Spleen (tissue), 11 donors: Measurements from ENCODE around the gene DNAH12. TPM values are rescaled to one million over a fixed set of nuclear protein-coding genes. Genes with fewer than 3 reads are reported as not detected.

Experiments used
- DNase-seq: peaks from one replicate; pipeline ENCODE4 v3.0.0-alpha.2; 2020
- H3K27ac ChIP-seq, 8 donors: fragments of 200-600 bp; sonication (generic) in 7 of 8; 1 replicate in 4 of 8; 2 replicates in 4 of 8; pipeline versions ENCODE4 v1.5.0 to v1.8.0; 2016 to 2021; ENCODE audit warnings: inconsistent platforms in 4 of 8, mild to moderate bottlenecking in 4 of 8, moderate library complexity in 1 of 8
- H3K27me3 ChIP-seq, 7 donors: fragments of 200-600 bp; sonication (generic) in 6 of 7; replicated peaks in 1 of 7; 1 replicate in 4 of 7; 2 replicates in 3 of 7; pipeline versions ENCODE4 v1.5.0 to v1.8.0; 2016 to 2021; ENCODE audit warnings: inconsistent platforms in 3 of 7, mild to moderate bottlenecking in 1 of 7
- H3K36me3 ChIP-seq, 6 donors: fragments of 200-600 bp; sonication (generic) in 5 of 6; 1 replicate in 4 of 6; 2 replicates in 2 of 6; pipeline versions ENCODE4 v1.5.0 to v1.8.0; 2016 to 2021; ENCODE audit warnings: inconsistent platforms in 2 of 6
- H3K4me1 ChIP-seq, 6 donors: fragments of 200-600 bp; sonication (generic) in 5 of 6; 1 replicate in 3 of 6; 2 replicates in 3 of 6; pipeline versions ENCODE4 v1.5.0 to v1.8.0; 2016 to 2021; ENCODE audit warnings: inconsistent platforms in 3 of 6
- H3K4me3 ChIP-seq, 8 donors: fragments of 200-600 bp; sonication (generic) in 7 of 8; 1 replicate in 4 of 8; 2 replicates in 4 of 8; pipeline versions ENCODE4 v1.5.0 to v1.8.0; 2016 to 2021; ENCODE audit warnings: inconsistent platforms in 4 of 8, mild to moderate bottlenecking in 4 of 8, moderate library complexity in 2 of 8
- H3K9me3 ChIP-seq, 8 donors: fragments of 200-600 bp; sonication (generic) in 7 of 8; 1 replicate in 4 of 8; 2 replicates in 4 of 8; pipeline versions ENCODE4 v1.5.0 to v1.8.0; 2016 to 2021; ENCODE audit warnings: inconsistent platforms in 4 of 8
- POLR2A ChIP-seq, 3 donors: fragments of 450-650 bp; IDR thresholded peaks; one replicate each; pipeline ENCODE4 v1.5.1; 2017; ENCODE audit warnings: antibody characterized with exemption in 3 of 3, mild to moderate bottlenecking in 1 of 3
- POLR2AphosphoS5 ChIP-seq, 3 donors: sonication (generic); formaldehyde crosslinking; IDR thresholded peaks; one replicate each; pipeline ENCODE4 v1.5.1; 2017; ENCODE audit warnings: antibody characterized with exemption in 3 of 3
- WGBS, 5 donors: extraction: QIAGEN DNeasy Blood & Tissue Kit in 3 of 5; methylation state at CpG; one replicate each; pipeline versions ENCODE4 v1.1.5 to v1.1.7; 2013 to 2018; 5-methylcytosine and 5-hydroxymethylcytosine counted together
- intact Hi-C: fragments of 100-400 bp; cut with DNase I; formaldehyde crosslinking; loops from one replicate; pipeline ENCODE4 v1.15.0; 2023; ENCODE audit warnings: low total_unique reads
- polyA plus RNA-seq, 3 donors: library from polyadenylated mRNA; stranded (reverse); fragments of 200-250 nt; gene quantifications; one replicate each; pipeline ENCODE4 v1.2.1, GENCODE V29; 2013
- total RNA-seq, 7 donors: library from RNA; depleted of rRNA in 3 of 7; stranded (reverse); fragments of >200 nt in 3 of 7; fragmentation: NEBNext Ultra II Directional in 4 of 7; extraction: Animal tissue kit (Norgen Biotek cat#: 25700) in 4 of 7; gene quantifications; one replicate each; pipeline versions ENCODE4 v1.1.0 to v1.2.1, GENCODE V29; 2016 to 2021
- TF ChIP-seq, protein P1 (sequence below), 11 experiments: fragments of 200-600 bp in 7 of 11; fragments of 450-650 bp in 4 of 11; sonication (generic) in 4 of 11; IDR thresholded peaks in 8 of 11; conservative IDR thresholded peaks in 3 of 11; 1 replicate in 7 of 11; 2 replicates in 4 of 11; pipeline versions ENCODE4 v1.4.0 to v1.8.0; 2016 to 2021; ENCODE audit warnings: antibody characterized with exemption in 11 of 11, inconsistent platforms in 4 of 11, mild to moderate bottlenecking in 1 of 11
- donor health status: healthy with polysubstance abuse.
- donor health status: DM: no; HTN: no; CAD: no; lungs with moderate emphysema.
- donor health status: DM: no; HTN: no; CAD: no.
- donor health status: Bipolar disorder and iron deficiency.
- donor health status: healthy.
- donor health status: DM: no; HTN: no; CAD: no.
- donor health status: DM: yes; HTN: yes; CAD: no.

DNAH12 gene
- total and polyA plus RNA-seq, 10 donors, result 0.09 to 0.39 (median 0.20) TPM; not detected in 2

DNA sequence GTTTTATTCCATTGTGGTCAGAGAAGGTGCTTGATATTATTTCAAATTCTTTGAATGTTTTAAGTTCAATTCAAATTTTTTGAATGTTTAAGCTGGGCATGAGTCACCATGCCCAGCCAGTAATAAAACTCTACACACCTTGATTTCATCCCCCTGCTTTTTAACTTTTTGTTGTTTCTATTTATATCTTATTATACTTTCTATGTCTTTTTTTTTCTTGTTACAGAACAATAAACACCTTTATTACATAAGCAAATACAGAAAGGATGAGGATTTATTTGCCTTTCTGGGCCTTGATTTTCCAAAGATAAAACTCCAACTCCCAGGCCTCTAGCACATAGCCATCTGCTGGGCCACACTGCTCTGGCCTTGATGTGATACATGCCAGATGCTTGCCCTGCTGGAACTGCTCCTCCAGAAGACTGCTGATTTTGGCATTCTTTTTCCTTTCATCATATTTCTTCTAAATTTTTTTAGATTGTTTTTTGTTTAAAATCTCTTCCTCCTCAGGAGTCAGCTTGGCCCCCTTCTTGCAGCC is 14.0 kb downstream of the DNAH12 start:
- no peaks in the 10 kb centered on the region for H3K9me3 ChIP-seq
- no peak for DNase-seq
- H3K4me1 ChIP-seq, result no peaks in the 10 kb centered on the region
- no peaks in the 10 kb centered on the region for H3K36me3 ChIP-seq
- intact Hi-C loops, result no loop called here
- H3K27ac ChIP-seq, result no peak overlapping the region
- no peak overlapping the region for H3K4me3 ChIP-seq
- TF ChIP-seq, protein P1, sequence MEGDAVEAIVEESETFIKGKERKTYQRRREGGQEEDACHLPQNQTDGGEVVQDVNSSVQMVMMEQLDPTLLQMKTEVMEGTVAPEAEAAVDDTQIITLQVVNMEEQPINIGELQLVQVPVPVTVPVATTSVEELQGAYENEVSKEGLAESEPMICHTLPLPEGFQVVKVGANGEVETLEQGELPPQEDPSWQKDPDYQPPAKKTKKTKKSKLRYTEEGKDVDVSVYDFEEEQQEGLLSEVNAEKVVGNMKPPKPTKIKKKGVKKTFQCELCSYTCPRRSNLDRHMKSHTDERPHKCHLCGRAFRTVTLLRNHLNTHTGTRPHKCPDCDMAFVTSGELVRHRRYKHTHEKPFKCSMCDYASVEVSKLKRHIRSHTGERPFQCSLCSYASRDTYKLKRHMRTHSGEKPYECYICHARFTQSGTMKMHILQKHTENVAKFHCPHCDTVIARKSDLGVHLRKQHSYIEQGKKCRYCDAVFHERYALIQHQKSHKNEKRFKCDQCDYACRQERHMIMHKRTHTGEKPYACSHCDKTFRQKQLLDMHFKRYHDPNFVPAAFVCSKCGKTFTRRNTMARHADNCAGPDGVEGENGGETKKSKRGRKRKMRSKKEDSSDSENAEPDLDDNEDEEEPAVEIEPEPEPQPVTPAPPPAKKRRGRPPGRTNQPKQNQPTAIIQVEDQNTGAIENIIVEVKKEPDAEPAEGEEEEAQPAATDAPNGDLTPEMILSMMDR (IDR thresholded peaks at IDR 0.05 in 8 of 11, conservative IDR thresholded peaks at IDR 0.05 in 3 of 11), result no peak
- TF ChIP-seq POLR2AphosphoS5 (IDR thresholded peaks at IDR 0.05), result no peak
- no peak for TF ChIP-seq POLR2A (IDR thresholded peaks at IDR 0.05)
- no peaks in the 10 kb centered on the region for H3K27me3 ChIP-seq

DNA sequence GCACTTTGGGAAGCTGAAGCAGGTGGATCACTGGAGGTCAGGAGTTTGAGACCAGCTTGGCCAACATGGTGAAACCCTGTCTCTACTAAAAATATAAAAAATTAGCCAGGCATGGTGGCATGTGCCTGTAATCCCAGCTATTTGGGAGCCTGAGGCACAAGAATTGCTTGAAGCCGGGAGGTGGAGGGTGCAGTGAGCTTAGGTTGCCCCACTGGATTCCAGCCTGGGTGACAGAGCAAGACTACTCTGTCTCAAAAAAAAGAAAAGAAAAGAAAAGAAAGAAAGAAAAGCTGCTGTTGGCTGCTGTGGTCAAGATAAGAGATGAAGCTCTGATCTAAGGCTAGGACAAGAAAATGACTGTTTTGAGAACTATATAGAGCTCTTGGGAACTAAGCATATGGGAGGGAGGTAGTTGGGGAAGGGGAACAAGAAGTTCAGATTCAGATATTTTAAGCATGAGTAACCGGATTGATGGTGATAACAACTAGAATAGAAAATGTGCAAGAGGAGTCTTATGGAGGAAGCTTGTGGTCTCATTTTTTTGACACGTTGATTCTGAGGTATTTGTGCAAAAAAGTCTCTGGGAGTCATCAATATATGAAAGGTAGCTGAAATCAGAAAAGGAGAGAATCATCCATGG is 25.7 kb downstream of the DNAH12 start:
- intact Hi-C loops, result no loop called here
- no peak overlapping the region for H3K4me3 ChIP-seq
- H3K27me3 ChIP-seq, result no peaks in the 10 kb centered on the region
- WGBS, 5 donors, result 39 to 49% (median 46%) methylated on average over 3 of the region's 3 CpGs
- H3K9me3 ChIP-seq, result no peaks in the 10 kb centered on the region
- TF ChIP-seq POLR2A (IDR thresholded peaks at IDR 0.05), result no peak
- TF ChIP-seq, protein P1 (IDR thresholded peaks at IDR 0.05 in 8 of 11, conservative IDR thresholded peaks at IDR 0.05 in 3 of 11), result no peak
- no peak for TF ChIP-seq POLR2AphosphoS5 (IDR thresholded peaks at IDR 0.05)
- no peaks in the 10 kb centered on the region for H3K4me1 ChIP-seq
- H3K36me3 ChIP-seq, result no peaks in the 10 kb centered on the region
- no peak for DNase-seq
- H3K27ac ChIP-seq, result no peak overlapping the region

DNA sequence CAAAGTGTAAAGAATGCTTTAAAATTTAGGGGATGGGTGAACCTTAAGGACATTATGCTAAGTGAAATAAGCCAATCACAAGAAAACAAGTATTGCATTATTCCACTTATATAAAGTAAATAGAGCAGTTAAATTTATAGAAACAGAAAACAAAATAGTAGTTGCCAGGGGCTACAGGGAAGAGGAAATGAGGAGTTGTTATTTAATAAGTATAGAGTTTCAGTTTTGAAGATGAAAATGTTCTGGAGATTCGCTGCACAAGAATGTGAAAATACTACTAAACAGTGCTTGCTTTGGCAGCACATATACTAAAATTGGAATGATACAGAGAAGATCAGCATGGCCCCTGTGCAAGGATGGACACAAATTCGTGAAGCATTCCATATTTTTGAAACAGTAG is 32.0 kb downstream of the DNAH12 start:
- TF ChIP-seq POLR2AphosphoS5 (IDR thresholded peaks at IDR 0.05), result no peak
- TF ChIP-seq, protein P1 (IDR thresholded peaks at IDR 0.05 in 8 of 11, conservative IDR thresholded peaks at IDR 0.05 in 3 of 11), result no peak
- TF ChIP-seq POLR2A (IDR thresholded peaks at IDR 0.05), result no peak
- Histone ChIP-seq H3K27me3 (no peaks in the 10 kb centered on the region), H3K4me3 (no peak overlapping the region), H3K4me1 (no peaks in the 10 kb centered on the region), H3K36me3 (no peaks in the 10 kb centered on the region), H3K27ac (no peak overlapping the region), H3K9me3 (no peaks in the 10 kb centered on the region)
- no peak for DNase-seq
- intact Hi-C loops, result no loop called here
- 53 to 73% (median 71%) methylated on average over 2 of the region's 2 CpGs for WGBS, 5 donors

DNA sequence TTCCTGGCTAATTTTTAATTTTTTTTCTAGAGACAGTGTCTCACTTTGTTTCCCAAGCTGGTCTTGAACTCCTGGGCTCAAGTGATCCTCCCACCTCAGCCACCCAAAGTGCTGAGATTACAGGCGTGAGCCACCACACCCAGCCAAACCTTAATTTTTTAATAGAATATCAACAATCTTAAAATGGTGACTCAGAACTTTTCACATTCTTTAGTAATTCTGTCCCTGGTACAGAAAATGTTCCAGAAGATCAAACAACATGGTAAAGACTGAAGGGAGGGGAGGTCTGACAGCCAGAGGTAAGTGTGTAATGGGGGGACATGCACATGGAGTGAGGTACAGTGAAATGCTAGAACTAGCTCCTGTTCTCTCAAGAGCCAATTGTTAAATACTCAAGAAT is 38.2 kb downstream of the DNAH12 start:
- no peak overlapping the region for H3K27ac ChIP-seq
- H3K27me3 ChIP-seq, result peaks cover 0 to 6% (median 0%) of the 10 kb centered on the region in 7 donors
- DNase-seq, result no peak
- H3K36me3 ChIP-seq, result no peaks in the 10 kb centered on the region
- no peak for TF ChIP-seq POLR2A (IDR thresholded peaks at IDR 0.05)
- no peak overlapping the region for H3K4me3 ChIP-seq
- intact Hi-C loops, result no loop called here
- 83 to 96% (median 93%) methylated on average over 1 of the region's 1 CpG for WGBS, 5 donors
- H3K9me3 ChIP-seq, result no peaks in the 10 kb centered on the region
- H3K4me1 ChIP-seq, result no peaks in the 10 kb centered on the region
